ENCODE measurements around the gene RNASE4.

DNA sequence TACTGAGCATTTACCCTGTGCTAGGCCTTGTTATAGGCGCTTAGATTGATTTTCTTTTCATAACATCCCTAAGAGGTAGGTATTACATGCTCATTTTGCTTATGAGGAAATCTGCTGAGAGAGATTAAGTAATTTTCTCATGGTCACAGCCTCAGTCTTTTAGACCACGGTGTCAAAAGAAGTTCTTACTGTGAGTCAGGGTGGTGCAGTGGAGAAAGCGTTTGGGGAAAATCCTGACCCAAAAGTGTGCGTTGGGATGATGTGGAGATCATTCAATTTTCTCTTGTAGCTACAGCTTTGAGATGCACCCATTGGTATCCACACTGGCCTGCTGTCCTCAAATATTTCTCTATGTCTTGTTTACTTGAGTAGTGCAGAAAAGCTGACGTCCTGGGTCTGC is 12.4 kb downstream of the RNASE4 start:
- TF ChIP-seq POLR2A (IDR thresholded peaks at IDR 0.05; ENCODE audit: low read depth, low read length) (no peak), POLR2AphosphoS5 (IDR thresholded peaks at IDR 0.05; ENCODE audit: insufficient read depth, low read depth, low read length) (no peak), EZH2 (IDR thresholded peaks at IDR 0.05; ENCODE audit: borderline replicate concordance, low read depth, low read length, severe bottlenecking) (no peak), JUN (IDR thresholded peaks at IDR 0.05; ENCODE audit: borderline replicate concordance, insufficient read depth, insufficient read length, low read depth) (no peak), FOS (IDR thresholded peaks at IDR 0.05; ENCODE audit: borderline replicate concordance, insufficient read depth, low read length) (no peak), MYC (IDR thresholded peaks at IDR 0.05; ENCODE audit: low read depth, low read length) (no peak)
- TF ChIP-seq, protein P1, sequence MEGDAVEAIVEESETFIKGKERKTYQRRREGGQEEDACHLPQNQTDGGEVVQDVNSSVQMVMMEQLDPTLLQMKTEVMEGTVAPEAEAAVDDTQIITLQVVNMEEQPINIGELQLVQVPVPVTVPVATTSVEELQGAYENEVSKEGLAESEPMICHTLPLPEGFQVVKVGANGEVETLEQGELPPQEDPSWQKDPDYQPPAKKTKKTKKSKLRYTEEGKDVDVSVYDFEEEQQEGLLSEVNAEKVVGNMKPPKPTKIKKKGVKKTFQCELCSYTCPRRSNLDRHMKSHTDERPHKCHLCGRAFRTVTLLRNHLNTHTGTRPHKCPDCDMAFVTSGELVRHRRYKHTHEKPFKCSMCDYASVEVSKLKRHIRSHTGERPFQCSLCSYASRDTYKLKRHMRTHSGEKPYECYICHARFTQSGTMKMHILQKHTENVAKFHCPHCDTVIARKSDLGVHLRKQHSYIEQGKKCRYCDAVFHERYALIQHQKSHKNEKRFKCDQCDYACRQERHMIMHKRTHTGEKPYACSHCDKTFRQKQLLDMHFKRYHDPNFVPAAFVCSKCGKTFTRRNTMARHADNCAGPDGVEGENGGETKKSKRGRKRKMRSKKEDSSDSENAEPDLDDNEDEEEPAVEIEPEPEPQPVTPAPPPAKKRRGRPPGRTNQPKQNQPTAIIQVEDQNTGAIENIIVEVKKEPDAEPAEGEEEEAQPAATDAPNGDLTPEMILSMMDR (IDR thresholded peaks at IDR 0.05; ENCODE audit: extremely low read depth in 1 of 2, insufficient read depth in 1 of 2, low read depth in 1 of 2, low read length in 2 of 2) = no peak
- TF ChIP-seq, protein P2, sequence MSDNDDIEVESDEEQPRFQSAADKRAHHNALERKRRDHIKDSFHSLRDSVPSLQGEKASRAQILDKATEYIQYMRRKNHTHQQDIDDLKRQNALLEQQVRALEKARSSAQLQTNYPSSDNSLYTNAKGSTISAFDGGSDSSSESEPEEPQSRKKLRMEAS (IDR thresholded peaks at IDR 0.05; ENCODE audit: insufficient read depth, insufficient read length) = no peak
